Pancreas (tissue), 10 donors: ENCODE results near the gene SMIM43. TPM values are rescaled to one million over a fixed set of nuclear protein-coding genes. Genes with fewer than 3 reads are reported as not detected.
A peak's percentile ranks its signal among the peaks of the same experiment; 100 is the strongest.

ENCODE experiments used
- ATAC-seq, 4 donors: fragments of 200-7000 bp; cut with Tn5 transposase; one replicate each; pipeline versions ENCODE4 v1.8.0 to v1.9.1; 2020; ENCODE audit warnings: mild to moderate bottlenecking in 4 of 4, moderate library complexity in 4 of 4
- DNase-seq, 6 donors: peaks; one replicate each; pipeline ENCODE4 v3.0.0-alpha.2; 2020
- FAIRE-seq: peaks from 2 replicates; lab custom pipeline; 2012; peaks lifted over from hg19 to GRCh38; lab: Jason Lieb, UNC
- H3K27ac ChIP-seq, 4 donors: fragments of 200-600 bp; sonication (generic); 1 replicate in 3 of 4; 2 replicates in 1 of 4; pipeline versions ENCODE4 v1.5.0 to v1.8.0; 2020
- H3K27me3 ChIP-seq, 4 donors: fragments of 200-600 bp; one replicate each; pipeline ENCODE4 v1.8.0; 2021
- H3K36me3 ChIP-seq, 3 donors: fragments of 200-600 bp; sonication (generic) in 1 of 3; one replicate each; pipeline versions ENCODE4 v1.5.0 to v1.8.0; 2020 to 2021
- H3K4me1 ChIP-seq, 3 donors: fragments of 200-600 bp; one replicate each; pipeline ENCODE4 v1.8.0; 2021
- H3K4me3 ChIP-seq, 4 donors: fragments of 200-600 bp; sonication (generic) in 2 of 4; one replicate each; pipeline versions ENCODE4 v1.5.0 to v1.8.0; 2020 to 2021
- H3K9me3 ChIP-seq, 4 donors: fragments of 200-600 bp; one replicate each; pipeline ENCODE4 v1.8.0; 2021
- WGBS, 2 donors: extraction: QIAGEN DNeasy Blood & Tissue Kit; methylation state at CpG; one replicate each; pipeline ENCODE4 v1.1.7; 2013; 5-methylcytosine and 5-hydroxymethylcytosine counted together
- intact Hi-C, 3 donors: fragments of 100-400 bp; cut with DNase I; formaldehyde crosslinking; loops; one replicate each; pipeline versions ENCODE4 v1.11.1 to v1.14.2; 2022
- polyA plus RNA-seq, 2 donors: library from polyadenylated mRNA; stranded (reverse); fragments of 200-250 nt; gene quantifications; one replicate each; pipeline ENCODE4 v1.2.3, GENCODE V29; 2013
- total RNA-seq, 6 donors: library from RNA; stranded (reverse); fragmentation: NEBNext Ultra II Directional in 4 of 6; extraction: Animal tissue kit (Norgen Biotek cat#: 25700) in 4 of 6; gene quantifications; one replicate each; pipeline versions ENCODE4 v1.2.1 to v1.2.4, GENCODE V29; 2021 to 2023
- TF ChIP-seq, protein P1 (sequence below), 4 donors: fragments of 200-600 bp; sonication (generic) in 3 of 4; IDR thresholded peaks; one replicate each; pipeline versions ENCODE4 v1.5.0 to v1.8.0; 2021; ENCODE audit warnings: antibody characterized with exemption in 4 of 4
- donor health status: healthy with polysubstance abuse.
- donor health status: DM: no; HTN: no; CAD: no; lungs with moderate emphysema.
- donor health status: DM: no; HTN: no; CAD: no.
- donor health status: control.
- donor health status: control.
- donor health status: Bipolar disorder and iron deficiency.
- donor health status: DM: yes; HTN: yes; CAD: no.
- donor health status: DM: no; HTN: no; CAD: no.
- donor health status: DM: no; HTN: no; CAD: no.
- donor health status: DM: yes; HTN: yes; CAD: no.

SMIM43 gene
- total and polyA plus RNA-seq, 8 donors = 0.07 TPM; not detected in 7

GRCh38 chr4:121800961-121801714 lies 36.2 kb upstream of the SMIM43 start, which contains the start of gene EXOSC9:
Gene EXOSC9 (plus strand): TSS chr4:121801323. CDS start chr4:121801425, 102 bp downstream.
- H3K27me3 ChIP-seq = peaks cover 0 to 3% (median 0%) of the 10 kb centered on the region in 4 donors
- H3K36me3 ChIP-seq = peaks cover 0 to 7% (median 0%) of the 10 kb centered on the region in 3 donors
- peak; percentile 45 for FAIRE-seq
- peak within 1 kb of the TSS; percentile 76 to 93 (median 84) for H3K4me3 ChIP-seq
- 0 to 1% methylated on average over 48 of the region's 48 CpGs for WGBS, 2 donors
- no peaks in the 10 kb centered on the region for H3K9me3 ChIP-seq
- H3K27ac ChIP-seq = peak within 1 kb of the TSS; percentile 68 to 84 (median 79)
- TF ChIP-seq, protein P1, sequence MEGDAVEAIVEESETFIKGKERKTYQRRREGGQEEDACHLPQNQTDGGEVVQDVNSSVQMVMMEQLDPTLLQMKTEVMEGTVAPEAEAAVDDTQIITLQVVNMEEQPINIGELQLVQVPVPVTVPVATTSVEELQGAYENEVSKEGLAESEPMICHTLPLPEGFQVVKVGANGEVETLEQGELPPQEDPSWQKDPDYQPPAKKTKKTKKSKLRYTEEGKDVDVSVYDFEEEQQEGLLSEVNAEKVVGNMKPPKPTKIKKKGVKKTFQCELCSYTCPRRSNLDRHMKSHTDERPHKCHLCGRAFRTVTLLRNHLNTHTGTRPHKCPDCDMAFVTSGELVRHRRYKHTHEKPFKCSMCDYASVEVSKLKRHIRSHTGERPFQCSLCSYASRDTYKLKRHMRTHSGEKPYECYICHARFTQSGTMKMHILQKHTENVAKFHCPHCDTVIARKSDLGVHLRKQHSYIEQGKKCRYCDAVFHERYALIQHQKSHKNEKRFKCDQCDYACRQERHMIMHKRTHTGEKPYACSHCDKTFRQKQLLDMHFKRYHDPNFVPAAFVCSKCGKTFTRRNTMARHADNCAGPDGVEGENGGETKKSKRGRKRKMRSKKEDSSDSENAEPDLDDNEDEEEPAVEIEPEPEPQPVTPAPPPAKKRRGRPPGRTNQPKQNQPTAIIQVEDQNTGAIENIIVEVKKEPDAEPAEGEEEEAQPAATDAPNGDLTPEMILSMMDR (IDR thresholded peaks at IDR 0.05) = no peak
- peaks cover 6 to 8% (median 7%) of the 10 kb centered on the region in 3 donors for H3K4me1 ChIP-seq
- peak; percentile 92 to 98 (median 95) for DNase-seq
- ATAC-seq = peak; percentile 98 to 100 (median 99)
- intact Hi-C loops = no loop called here

- Histone ChIP-seq H3K9me3 (no peaks in the 10 kb centered on the region), H3K27me3 (peaks cover 0 to 3% (median 0%) of the 10 kb centered on the region in 4 donors), H3K4me3 (peak overlapping the region; percentile 76 to 93 (median 84)), H3K4me1 (peaks cover 6 to 8% (median 7%) of the 10 kb centered on the region in 3 donors), H3K36me3 (peaks cover 0 to 5% (median 0%) of the 10 kb centered on the region in 3 donors), H3K27ac (peak overlapping the region; percentile 68 to 84 (median 79))
- intact Hi-C loops = no loop called here
- ATAC-seq (peak; percentile 25 to 41 (median 34)), DNase-seq (no peak), FAIRE-seq (no peak)
- 38 to 39% methylated on average over 8 of the region's 8 CpGs for WGBS, 2 donors
- TF ChIP-seq, protein P1 (IDR thresholded peaks at IDR 0.05) = no peak
Observed at GRCh38 chr4:121800638-121800960, 35.6 kb upstream of the SMIM43 start.

- WGBS, 2 donors = 91 to 94% methylated on average over 3 of the region's 3 CpGs
- intact Hi-C loops = no loop called here
- Histone ChIP-seq H3K27ac (no peak overlapping the region), H3K9me3 (no peaks in the 10 kb centered on the region), H3K4me3 (peak overlapping the region in 1 of 4 donors; percentile 82), H3K27me3 (peaks cover 0 to 3% (median 0%) of the 10 kb centered on the region in 4 donors), H3K4me1 (peaks cover 6 to 8% (median 7%) of the 10 kb centered on the region in 3 donors), H3K36me3 (peaks cover 0 to 5% (median 0%) of the 10 kb centered on the region in 3 donors)
- TF ChIP-seq, protein P1 (IDR thresholded peaks at IDR 0.05) = no peak
- no peak for FAIRE-seq
- no peak for ATAC-seq
- no peak for DNase-seq
Observed at GRCh38 chr4:121799867-121800501, 35.0 kb upstream of the SMIM43 start.

- TF ChIP-seq, protein P1 (IDR thresholded peaks at IDR 0.05) = no peak
- intact Hi-C loops = no loop called here
- H3K36me3 ChIP-seq = peaks cover 0 to 5% (median 0%) of the 10 kb centered on the region in 3 donors
- ATAC-seq (no peak), FAIRE-seq (no peak), DNase-seq (no peak)
- H3K27ac ChIP-seq = no peak overlapping the region
- 59 to 84% methylated on average over 2 of the region's 2 CpGs for WGBS, 2 donors
- H3K4me3 ChIP-seq = no peak overlapping the region
- H3K4me1 ChIP-seq = peaks cover 6 to 8% (median 7%) of the 10 kb centered on the region in 3 donors
- peaks cover 0 to 3% (median 0%) of the 10 kb centered on the region in 4 donors for H3K27me3 ChIP-seq
- H3K9me3 ChIP-seq = no peaks in the 10 kb centered on the region
Observed at GRCh38 chr4:121799208-121799823, 34.4 kb upstream of the SMIM43 start.
